Epithelial cell of esophagus (primary cell): ENCODE results near the gene RGS9BP.
A peak's percentile ranks its signal among the peaks of the same experiment; 100 is the strongest.
"Not testable (repeated sequence)": the region's sequence is repeated elsewhere in the genome, so short reads cannot be mapped to it uniquely, and the experiment has no call there.

Experiments
- DNase-seq: peaks from one replicate; pipeline ENCODE4 v3.0.0; 2010; ENCODE audit warnings: low read depth
- H3K4me3 ChIP-seq: 2 replicates; pipeline ENCODE4 v1.5.1; 2011; ENCODE audit warnings: mild to moderate bottlenecking, low read length, control low read depth
- TF ChIP-seq, protein P1 (sequence below): IDR thresholded peaks from 2 replicates; pipeline ENCODE4 v1.5.1; 2011; ENCODE audit warnings: low read depth, mild to moderate bottlenecking, low read length, control low read depth, inconsistent platforms; ENCODE audit not compliant: insufficient read depth; ENCODE audit errors: missing control alignments

The RGS9BP gene

GRCh38 chr19:32702010-32702409 is 26.4 kb downstream of the RGS9BP start:
- no peak overlapping the region for H3K4me3 ChIP-seq
- TF ChIP-seq, protein P1, sequence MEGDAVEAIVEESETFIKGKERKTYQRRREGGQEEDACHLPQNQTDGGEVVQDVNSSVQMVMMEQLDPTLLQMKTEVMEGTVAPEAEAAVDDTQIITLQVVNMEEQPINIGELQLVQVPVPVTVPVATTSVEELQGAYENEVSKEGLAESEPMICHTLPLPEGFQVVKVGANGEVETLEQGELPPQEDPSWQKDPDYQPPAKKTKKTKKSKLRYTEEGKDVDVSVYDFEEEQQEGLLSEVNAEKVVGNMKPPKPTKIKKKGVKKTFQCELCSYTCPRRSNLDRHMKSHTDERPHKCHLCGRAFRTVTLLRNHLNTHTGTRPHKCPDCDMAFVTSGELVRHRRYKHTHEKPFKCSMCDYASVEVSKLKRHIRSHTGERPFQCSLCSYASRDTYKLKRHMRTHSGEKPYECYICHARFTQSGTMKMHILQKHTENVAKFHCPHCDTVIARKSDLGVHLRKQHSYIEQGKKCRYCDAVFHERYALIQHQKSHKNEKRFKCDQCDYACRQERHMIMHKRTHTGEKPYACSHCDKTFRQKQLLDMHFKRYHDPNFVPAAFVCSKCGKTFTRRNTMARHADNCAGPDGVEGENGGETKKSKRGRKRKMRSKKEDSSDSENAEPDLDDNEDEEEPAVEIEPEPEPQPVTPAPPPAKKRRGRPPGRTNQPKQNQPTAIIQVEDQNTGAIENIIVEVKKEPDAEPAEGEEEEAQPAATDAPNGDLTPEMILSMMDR: no peak
- DNase-seq: no peak

DNA sequence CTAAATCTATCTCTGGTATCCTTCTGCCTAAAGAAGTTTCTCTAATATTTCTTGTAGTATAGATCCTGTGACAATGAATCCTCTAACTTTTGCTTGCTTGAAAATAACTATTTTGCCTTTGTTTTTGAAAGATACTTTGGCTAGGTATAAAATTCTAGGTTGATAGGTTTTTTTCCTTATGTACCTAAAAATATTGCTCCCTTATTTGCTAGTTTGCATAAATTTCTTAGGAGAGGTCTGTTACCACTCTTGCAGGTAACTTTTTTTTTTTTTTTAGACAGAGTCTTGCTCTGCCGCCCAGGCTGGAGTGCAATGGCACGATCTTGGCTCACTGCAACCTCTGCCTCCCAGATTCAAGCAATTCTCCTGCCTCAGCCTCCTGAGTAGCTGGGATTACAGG is 28.4 kb downstream of the RGS9BP start:
- not testable (repeated sequence) for H3K4me3 ChIP-seq, DNase-seq

GRCh38 chr19:32708457-32708856 is 32.8 kb downstream of the RGS9BP start:
- DNase-seq: peak; percentile 34
- no peak overlapping the region for H3K4me3 ChIP-seq
- TF ChIP-seq, protein P1: no peak

DNA sequence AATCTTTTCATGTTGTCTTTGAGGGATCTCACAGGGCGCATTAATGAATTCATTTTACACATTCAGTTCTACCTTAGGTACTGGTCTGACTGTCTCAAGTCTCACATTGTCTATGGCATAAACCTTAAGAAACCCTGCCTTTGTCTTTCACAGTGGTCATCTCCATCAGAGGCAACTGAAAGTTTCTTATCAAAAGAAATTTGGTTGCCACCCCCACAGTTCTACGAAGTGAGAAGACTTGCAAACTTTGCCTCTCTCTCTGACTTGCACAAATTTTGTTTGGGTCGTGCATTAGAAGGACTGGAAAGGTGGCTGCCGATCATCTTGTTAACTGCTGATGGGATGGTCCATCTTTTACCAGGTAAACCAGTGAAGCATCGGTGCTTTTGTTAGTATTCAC is 33.4 kb downstream of the RGS9BP start:
- no peak overlapping the region for H3K4me3 ChIP-seq
- DNase-seq: no peak
- TF ChIP-seq, protein P1: no peak

- TF ChIP-seq, protein P1: no peak
- no peak overlapping the region for H3K4me3 ChIP-seq
- no peak for DNase-seq
Measured at GRCh38 chr19:32711747-32712146, 36.1 kb downstream of the RGS9BP start.

DNA sequence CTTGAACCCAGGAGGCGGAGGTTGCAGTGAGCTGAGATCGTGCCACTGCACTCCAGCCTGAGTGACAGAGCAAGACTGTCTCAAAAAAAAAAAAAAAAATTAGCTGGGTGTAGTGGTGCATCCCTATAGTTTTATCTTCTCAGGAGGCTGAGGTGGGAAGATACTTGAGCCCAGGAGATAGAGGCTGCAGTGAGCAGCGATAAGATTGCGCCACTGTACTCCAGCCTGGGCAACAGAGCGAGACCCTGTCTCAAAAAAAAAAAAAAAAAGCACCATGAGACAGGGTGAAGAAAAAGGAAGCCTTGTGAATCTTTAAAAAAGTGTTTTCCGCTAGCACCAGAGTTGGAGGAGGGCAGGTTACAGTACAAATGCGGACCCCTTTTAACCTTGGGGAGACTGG is 40.6 kb downstream of the RGS9BP start:
- not testable (repeated sequence) for H3K4me3 ChIP-seq, DNase-seq

DNA sequence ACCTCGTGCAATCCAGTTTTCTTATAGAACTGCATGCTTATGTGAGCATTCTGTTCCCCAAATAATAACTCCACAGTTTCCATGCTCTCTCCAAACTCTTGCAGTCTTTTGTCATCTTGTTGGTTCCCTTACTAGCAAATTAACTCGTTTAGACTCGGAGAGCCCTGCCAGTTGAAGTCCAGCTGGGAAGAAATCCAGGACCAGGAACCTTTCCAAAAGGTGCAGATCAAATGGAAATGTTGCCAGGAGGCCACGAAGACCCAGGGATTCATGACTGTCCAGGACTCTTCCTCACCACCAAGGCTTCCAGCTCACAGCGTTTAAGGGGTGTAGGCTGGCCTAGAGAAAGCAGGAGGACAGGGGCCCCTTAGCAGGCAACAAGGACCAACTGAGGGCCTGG is 41.8 kb downstream of the RGS9BP start:
- TF ChIP-seq, protein P1: no peak
- H3K4me3 ChIP-seq: no peak overlapping the region
- no peak for DNase-seq

DNA sequence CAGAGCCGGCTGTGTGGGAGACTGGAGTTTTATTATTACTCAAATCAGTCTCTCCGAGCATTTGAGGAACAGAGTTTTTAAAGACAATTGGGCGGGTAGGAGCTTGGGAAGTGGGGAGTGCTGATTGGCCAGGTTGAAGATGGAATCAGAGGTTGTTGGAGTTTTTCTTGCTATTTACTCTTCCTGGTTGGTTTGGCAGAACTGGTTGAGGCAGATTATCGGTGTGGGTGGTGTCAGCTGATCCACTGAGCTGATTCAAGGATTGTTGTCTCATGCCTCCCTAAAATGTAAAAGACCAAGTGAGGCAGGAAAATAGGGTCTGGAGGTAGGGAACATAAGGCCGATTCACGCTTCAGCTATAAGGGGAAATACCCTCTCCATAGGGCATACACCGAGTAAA is 42.6 kb downstream of the RGS9BP start:
- no peak overlapping the region for H3K4me3 ChIP-seq
- peak; percentile 72 for DNase-seq
- TF ChIP-seq, protein P1: no peak
